AG04449 (cell line): ENCODE measurements around the gene SDC3.

Experiments used
- CTCF ChIA-PET: fragments of 350-600 bp; formaldehyde crosslinking; extraction: SDS; loops from one replicate; lab custom pipeline; 2021; ENCODE audit warnings: antibody characterized with exemption; lab: Yijun Ruan, JAX
- POLR2A ChIA-PET: fragments of 400-600, 350-600 bp; formaldehyde crosslinking; extraction: SDS; loops from one replicate; lab custom pipeline; 2020; ENCODE audit warnings: antibody characterized with exemption, inconsistent platforms; lab: Yijun Ruan, JAX
- DNase-seq: peaks from one replicate; pipeline ENCODE4 v3.0.0-alpha.2; 2010; ENCODE audit warnings: low read depth, low spot score
- H3K4me3 ChIP-seq: 2 replicates; pipeline ENCODE4 v1.5.1; 2011; ENCODE audit warnings: low read depth, mild to moderate bottlenecking, control low read depth, low read length
- CTCF ChIP-seq: IDR thresholded peaks from one replicate; pipeline ENCODE4 v1.5.1; 2011; ENCODE audit warnings: mild to moderate bottlenecking, moderate library complexity, low read length, control low read depth, inconsistent platforms; ENCODE audit not compliant: insufficient read depth; ENCODE audit errors: missing control alignments

Gene SDC3

GRCh38 chr1:30824736-30825429 lies 83.7 kb downstream of the SDC3 start:
- CTCF ChIA-PET, result interaction anchor here (1.0 to 2.4 kb wide), 8 partner anchors 8 to 106 kb away, joined by 3 to 5 read pairs (median 4); no protein-coding TSS in a partner anchor
- POLR2A ChIA-PET, result interaction anchor here (0.8 to 1.8 kb wide), 6 partner anchors 21 to 86 kb away, joined by 3 to 9 read pairs (median 4); no protein-coding TSS in a partner anchor
- no peak for TF ChIP-seq CTCF
- peak overlapping the region; percentile 55 for H3K4me3 ChIP-seq
- no peak for DNase-seq

- CTCF ChIA-PET, result interaction anchor here (1.0 to 2.4 kb wide), 9 partner anchors 9 to 106 kb away, joined by 3 to 13 read pairs (median 4); no protein-coding TSS in a partner anchor
- peak; percentile 98 for DNase-seq
- peak overlapping the region; percentile 68 for H3K4me3 ChIP-seq
- TF ChIP-seq CTCF, result no peak
- POLR2A ChIA-PET, result interaction anchor here (0.8 to 1.8 kb wide), 8 partner anchors 13 to 87 kb away, joined by 3 to 9 read pairs (median 4); no protein-coding TSS in a partner anchor
Observed at GRCh38 chr1:30823969-30824735, 84.4 kb downstream of the SDC3 start.

- CTCF ChIA-PET, result interaction anchor here (1.1 to 1.8 kb wide), 5 partner anchors 9 to 105 kb away, joined by 3 to 13 read pairs (median 4); no protein-coding TSS in a partner anchor
- POLR2A ChIA-PET, result interaction anchor here (0.9 to 1.8 kb wide), 7 partner anchors 12 to 87 kb away, joined by 3 to 9 read pairs (median 4); no protein-coding TSS in a partner anchor
- peak overlapping the region; percentile 34; the same call in 1 of the 2 replicates for H3K4me3 ChIP-seq
Observed at GRCh38 chr1:30823627-30823968, 85.0 kb downstream of the SDC3 start.

GRCh38 chr1:30822966-30823581 lies 85.5 kb downstream of the SDC3 start:
- H3K4me3 ChIP-seq, result no peak overlapping the region
- no peak for DNase-seq
- no peak for TF ChIP-seq CTCF
- ChIA-PET POLR2A (interaction anchor here (0.9 to 1.8 kb wide), 5 partner anchors 12 to 35 kb away, joined by 3 to 9 read pairs (median 4); no protein-coding TSS in a partner anchor), CTCF (interaction anchor here (1.1 to 1.5 kb wide), 4 partner anchors 10 to 88 kb away, joined by 3 to 13 read pairs (median 4); no protein-coding TSS in a partner anchor)

More at GRCh38 chr1:30823627-30823968, 85.0 kb downstream of the SDC3 start:
- TF ChIP-seq CTCF, result no peak
- DNase-seq, result no peak

GRCh38 chr1:30822006-30822405 lies 86.6 kb downstream of the SDC3 start:
- no peak for TF ChIP-seq CTCF
- H3K4me3 ChIP-seq, result no peak overlapping the region
- POLR2A ChIA-PET, result no interaction called here
- no peak for DNase-seq
- CTCF ChIA-PET, result interaction anchor here (1.2 to 6.8 kb wide), 2 partner anchors 20 to 89 kb away, joined by 3 to 57 read pairs; no protein-coding TSS in a partner anchor
